HG02610 (cell line): Measurements from ENCODE around the gene DCP1B.
"Not testable (repeated sequence)": the region's sequence is repeated elsewhere in the genome, so short reads cannot be mapped to it uniquely, and the experiment has no call there.

Source experiments
- ATAC-seq: cut with Tn5 transposase; IDR thresholded peaks from one replicate; pipeline ENCODE4 v1.9.1; 2021; ENCODE audit warnings: mild to moderate bottlenecking, moderate library complexity; ENCODE audit not compliant: unreplicated experiment

Gene DCP1B

GRCh38 chr12:1977588-1977987 is 26.7 kb downstream of the DCP1B start:
- ATAC-seq: no peak

DNA sequence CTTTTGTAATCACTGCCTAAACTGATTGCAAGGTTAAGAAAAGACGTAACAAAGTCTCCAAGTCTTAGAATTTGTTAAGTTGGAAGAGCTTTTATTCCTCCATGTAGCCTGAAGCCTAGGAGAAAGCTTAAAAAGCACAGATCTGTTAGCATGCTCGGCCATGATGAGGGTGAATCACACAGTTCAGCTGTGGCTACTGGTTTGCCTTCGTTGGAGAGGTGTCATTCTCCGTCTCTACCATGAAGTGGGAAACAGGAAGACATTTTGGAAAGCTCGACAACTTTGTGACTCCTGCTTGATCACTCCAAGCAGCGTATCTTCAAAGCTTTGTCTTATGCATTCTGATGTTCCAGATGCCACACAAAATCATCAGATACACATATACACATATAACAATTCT is 27.1 kb downstream of the DCP1B start:
- ATAC-seq: no peak

DNA sequence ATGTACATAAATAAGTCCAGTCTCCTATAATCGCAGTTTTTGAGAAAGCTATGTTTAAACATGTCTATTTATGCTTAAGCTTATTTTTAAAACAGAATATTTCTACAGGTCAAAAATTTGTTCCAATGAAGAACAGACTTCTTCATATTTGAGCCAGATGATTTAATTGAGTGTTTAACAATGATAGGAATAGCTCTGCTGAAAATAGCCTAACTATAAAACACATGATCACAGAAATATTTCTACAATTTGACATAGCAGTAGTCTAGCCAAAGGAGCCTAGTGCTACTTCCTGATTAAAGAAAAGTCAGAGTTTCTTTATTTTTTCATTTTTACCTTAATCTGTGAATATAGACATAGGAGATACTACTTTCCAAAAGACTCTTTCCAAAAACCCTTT is 29.4 kb downstream of the DCP1B start:
- no peak for ATAC-seq

DNA sequence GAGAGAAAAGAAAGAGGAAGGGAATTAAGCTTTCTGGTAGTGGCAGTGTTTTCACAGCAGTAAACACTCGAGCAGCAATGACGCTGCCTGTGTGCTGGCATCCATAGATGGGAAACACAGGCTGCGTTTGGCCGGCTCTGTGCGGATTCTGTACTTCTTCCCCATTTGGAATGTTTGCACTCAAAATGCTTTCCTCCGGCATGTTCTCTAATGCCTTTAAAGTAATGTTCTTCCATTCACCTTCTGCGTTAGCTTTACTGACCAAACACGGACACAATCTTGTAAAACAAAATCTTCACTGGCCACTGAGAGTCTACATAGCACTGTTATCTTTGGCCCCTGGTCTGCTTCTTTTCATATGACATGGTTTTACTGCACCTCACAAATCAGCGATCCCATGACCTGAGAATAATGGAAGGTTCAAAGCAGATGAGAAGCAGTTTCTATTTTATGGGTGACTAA is 31.4 kb downstream of the DCP1B start:
- ATAC-seq: no peak

DNA sequence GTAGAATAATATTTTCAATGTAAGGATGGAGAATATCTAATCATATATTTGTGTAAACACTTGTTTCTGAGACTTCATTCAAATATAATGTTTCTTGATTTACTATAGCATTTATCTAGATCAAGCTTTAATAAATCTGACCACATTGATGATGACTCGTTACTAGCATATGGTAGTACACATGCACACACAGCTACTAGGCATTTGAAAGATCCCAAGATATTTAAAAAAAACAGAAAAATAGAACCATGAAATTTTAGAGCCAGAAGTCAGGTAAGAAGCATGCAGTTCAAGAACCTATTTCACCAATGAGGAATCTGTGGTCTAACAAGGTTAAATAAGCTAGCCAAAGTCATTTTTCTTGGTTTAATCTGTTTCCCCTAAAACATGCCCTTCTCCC is 32.0 kb downstream of the DCP1B start:
- ATAC-seq: no peak

DNA sequence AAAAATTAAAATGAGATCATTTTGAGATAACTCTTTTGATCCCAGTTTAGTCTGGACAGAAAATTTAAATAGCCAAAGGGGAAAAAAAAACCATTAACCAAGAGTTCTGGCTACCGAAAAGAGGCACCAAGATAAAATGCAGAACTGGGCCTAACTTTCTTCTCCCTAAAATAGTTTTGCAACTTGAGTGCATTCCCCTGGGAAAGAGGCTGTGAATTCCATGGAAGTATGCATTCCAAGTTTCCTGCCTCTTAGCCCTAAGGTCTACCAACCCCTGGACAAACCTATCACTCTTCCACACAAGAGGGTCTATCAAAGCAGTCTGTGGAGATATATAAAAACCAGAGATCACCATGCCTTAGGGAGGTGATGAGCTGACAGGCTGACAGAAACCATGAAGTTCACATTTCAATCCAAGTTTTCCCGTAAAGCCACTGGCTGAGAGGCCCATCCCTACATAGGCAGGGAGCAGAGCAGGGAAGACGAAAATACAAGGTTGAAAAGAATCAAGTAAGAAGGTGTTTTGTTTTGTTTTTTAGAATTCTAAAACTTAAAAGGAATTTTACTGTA is 33.8 kb downstream of the DCP1B start:
- no peak for ATAC-seq

DNA sequence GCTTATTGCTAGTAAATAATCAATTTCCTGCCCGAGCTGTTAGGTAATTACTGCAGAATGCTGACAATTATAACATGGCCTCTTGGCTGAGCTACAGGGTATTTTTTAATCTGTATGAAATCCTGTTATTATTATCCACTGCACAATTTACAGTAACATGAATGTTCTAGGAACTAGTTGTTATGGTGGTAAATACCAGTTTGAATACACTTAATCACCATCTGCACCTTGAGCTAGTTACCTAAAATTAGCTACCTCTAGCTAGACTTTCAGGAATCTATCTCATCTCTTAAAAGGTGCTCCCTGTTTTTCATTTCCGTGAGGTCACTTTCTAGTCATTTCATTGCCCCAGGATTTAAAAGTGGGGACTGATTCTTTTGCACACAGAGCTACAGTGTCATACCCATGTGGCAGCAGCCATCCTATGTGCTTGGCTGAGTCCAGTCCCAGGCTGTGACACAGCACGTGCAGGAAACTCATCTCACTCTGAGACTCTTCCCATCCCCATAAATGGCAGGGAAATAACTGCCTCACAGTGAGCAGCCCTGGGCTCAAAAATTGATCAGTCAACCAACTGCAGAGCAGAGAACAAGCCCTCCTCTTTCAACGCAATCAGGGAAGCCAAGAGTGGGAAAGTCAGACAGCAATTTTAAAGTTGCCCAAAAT is 37.6 kb downstream of the DCP1B start:
- ATAC-seq: no peak

GRCh38 chr12:1965916-1966315 is 38.3 kb downstream of the DCP1B start:
- ATAC-seq: no peak

DNA sequence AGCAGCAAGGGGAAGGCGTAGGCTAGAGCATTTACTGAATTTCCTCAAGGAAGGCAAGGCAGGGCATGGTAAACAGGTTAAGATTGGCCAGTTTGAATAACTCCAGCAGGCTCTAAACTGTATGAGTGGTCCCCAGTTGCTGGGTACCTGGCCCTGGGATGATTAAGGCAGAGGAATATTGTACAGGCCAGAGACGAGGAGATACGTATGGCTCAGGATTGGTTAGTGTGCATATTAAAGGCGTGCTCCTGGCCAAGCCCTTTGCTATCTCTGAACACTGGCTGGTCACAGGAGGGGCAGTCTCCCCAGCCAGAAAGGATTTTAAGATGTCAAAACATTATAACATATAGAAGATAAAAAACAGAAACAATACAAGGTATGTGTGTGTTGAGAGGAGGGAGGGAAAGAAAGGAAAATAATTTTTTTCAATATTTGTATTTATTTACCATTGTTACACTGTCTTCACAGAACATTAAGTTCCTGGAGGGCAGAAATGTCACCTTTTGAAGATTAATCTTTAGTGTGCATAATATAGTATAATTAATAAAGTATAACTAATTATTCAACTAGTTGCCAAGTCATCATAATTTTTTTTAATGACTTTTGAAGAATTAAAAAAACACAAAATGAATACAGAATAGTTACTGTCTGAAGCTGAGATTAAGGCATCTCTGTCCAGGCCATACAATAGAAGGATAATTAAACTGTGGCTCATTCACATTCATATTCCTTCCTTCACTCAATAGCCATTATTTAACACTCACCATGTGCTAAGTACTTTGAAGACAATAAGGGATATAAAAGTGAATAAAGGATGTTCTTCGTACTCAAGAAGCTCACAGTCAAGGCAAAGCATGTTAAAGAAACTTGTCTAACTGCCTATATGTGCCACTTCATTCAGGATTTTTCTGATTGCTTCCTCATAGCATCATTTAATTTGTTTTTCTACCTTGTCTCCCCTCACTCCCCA is 41.9 kb downstream of the DCP1B start:
- ATAC-seq: no peak

- ATAC-seq: no peak
Measured at GRCh38 chr12:1956716-1957115, 47.5 kb downstream of the DCP1B start.

GRCh38 chr12:1949771-1950470 is 54.3 kb downstream of the DCP1B start:
- ATAC-seq: no peak

DNA sequence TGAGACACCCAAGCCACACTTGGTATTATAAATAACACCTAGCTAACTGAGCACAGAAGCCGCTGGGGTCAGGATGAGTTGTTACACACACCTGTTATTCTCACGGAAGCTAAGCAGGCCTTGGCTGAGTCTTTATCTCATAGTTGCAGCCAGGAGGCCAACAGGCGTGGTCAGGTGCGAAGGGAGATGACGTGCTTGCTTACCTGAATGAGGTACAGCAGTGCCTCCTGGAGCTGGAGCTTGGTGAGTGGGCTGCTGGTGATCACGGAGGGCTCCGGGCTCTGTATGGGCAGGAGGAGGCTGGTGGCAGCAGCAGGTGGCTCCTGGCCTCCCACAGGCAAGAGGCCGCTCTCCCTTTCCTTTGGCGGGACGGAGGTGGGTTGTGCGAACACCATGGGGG is 55.4 kb downstream of the DCP1B start:
- no peak for ATAC-seq

DNA sequence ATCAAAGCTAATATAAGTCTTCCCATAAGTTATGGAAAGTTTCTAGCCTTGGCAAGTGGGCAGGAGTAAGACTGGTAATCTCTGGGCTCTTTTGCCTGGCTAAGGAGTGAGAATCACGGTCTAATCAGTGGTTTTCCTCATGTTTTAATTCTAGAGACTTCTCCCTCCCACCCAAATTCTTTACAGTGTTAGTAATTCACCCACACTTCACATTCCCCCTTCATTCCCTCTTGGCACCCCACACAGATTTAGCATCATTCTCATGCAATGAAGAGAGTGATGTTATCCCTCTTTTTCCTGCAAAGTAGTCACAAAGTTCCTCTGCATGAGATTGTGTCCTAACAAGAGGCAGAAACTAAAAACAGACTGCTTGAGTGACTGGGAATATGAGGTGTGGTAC is 57.2 kb downstream of the DCP1B start:
- no peak for ATAC-seq

GRCh38 chr12:1946296-1946695 is 58.0 kb downstream of the DCP1B start:
- ATAC-seq: no peak

GRCh38 chr12:1945502-1945901 is 58.8 kb downstream of the DCP1B start:
- ATAC-seq: not testable (repeated sequence)

DNA sequence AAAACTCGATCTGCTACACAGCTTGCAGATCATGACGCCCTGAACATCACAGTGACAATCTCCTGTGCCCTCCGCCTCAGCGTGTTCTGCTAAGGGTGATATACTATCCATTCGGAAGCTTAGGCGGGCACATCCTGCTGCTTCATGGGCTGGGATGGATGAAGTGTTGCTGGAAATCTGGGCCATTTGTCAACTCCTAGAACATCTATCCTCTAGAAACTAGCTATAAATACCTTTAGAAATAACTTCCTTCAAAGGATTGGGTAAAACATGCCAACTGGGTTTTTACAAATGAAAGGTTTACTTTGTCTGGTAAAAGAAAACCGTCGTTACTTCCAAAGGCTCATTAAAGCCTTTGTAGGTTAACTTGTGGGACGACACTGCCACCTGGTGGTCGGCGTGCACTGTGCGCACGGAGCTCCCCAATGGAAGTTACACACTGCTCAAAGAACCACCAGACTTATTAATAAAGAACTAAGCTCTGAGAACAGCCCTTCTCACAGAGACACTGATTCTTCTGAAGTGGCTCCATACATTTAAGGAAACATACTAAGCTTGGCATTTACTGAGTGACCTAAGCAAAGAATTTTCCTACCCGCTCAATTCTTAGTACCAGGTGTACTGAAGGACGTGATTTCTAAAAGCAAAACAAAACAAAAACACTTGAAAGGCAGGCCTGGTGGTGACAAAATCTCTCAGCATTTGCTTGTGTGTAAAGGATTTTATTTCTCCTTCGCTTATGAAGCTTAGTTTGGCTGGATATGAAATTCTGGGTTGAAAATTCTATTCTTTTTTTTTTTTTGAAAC is 64.3 kb downstream of the DCP1B start:
- no peak for ATAC-seq

DNA sequence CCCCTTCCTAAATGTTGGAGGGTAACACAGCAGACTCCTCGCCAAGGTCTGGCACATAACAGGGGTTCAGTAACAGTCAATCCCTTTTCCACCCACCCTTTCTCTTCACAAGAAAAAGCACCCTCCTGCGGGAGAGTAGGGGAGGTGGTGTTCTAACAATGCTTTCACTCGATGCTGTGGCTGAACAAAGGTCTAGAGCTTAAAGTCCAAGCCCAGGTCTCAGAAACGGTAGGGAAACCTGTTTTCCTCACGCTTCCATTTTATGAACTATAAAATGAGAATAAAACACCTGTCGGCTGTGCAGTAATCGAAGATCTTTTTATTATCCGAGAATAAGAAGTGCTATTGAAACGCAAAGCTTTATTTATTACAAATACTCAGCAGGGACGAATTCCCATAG is 64.9 kb downstream of the DCP1B start:
- ATAC-seq: no peak

- ATAC-seq: no peak
Measured at GRCh38 chr12:1937481-1938224, 66.6 kb downstream of the DCP1B start.

GRCh38 chr12:1936406-1937320 is 67.6 kb downstream of the DCP1B start:
- ATAC-seq: no peak
